HepG2 (cell line): Measurements from ENCODE around the gene CTRB2. TPM values are rescaled to one million over a fixed set of nuclear protein-coding genes. Genes with fewer than 3 reads are reported as not detected.

Source experiments
- AGO2 ChIP-seq: fragments of 200-400 bp; formaldehyde crosslinking; optimal IDR thresholded peaks from 2 replicates; pipeline ENCODE3; 2017; ENCODE audit warnings: mild to moderate bottlenecking, low read depth, low read length, moderate library complexity
- BORCS8-MEF2B ChIP-seq: sonication (generic); formaldehyde crosslinking; IDR thresholded peaks from 2 replicates; pipeline ENCODE4 v1.8.0; 2022; ENCODE audit warnings: mild to moderate bottlenecking, missing genetic modification reagents
- HOXA5 ChIP-seq: sonication (generic); formaldehyde crosslinking; IDR thresholded peaks from 2 replicates; pipeline ENCODE4 v1.4.0; 2020; ENCODE audit warnings: missing genetic modification reagents
- RNF2 ChIP-seq: fragments of 450-650 bp; conservative IDR thresholded peaks from 2 replicates; pipeline ENCODE4 v1.6.1; 2016; ENCODE audit warnings: low read depth
- TP53 ChIP-seq: sonication (generic); formaldehyde crosslinking; conservative IDR thresholded peaks from 2 replicates; pipeline ENCODE4 v1.4.0; 2020; ENCODE audit warnings: missing genetic modification reagents
- ZNF205 ChIP-seq: IDR thresholded peaks from 2 replicates; pipeline ENCODE4 v1.6.1; 2018; ENCODE audit warnings: missing biosample characterization, missing genetic modification reagents
- ZNF296 ChIP-seq: sonication (generic); formaldehyde crosslinking; conservative IDR thresholded peaks from 2 replicates; pipeline ENCODE4 v1.5.0; 2020; ENCODE audit warnings: mild to moderate bottlenecking, missing genetic modification reagents
- ZNF580 ChIP-seq: IDR thresholded peaks from 2 replicates; pipeline ENCODE4 v1.6.1; 2016; ENCODE audit warnings: low read depth, borderline replicate concordance
- ZNF687 ChIP-seq: sonication (generic); formaldehyde crosslinking; IDR thresholded peaks from 2 replicates; pipeline ENCODE4 v1.5.1; 2020; ENCODE audit warnings: mild to moderate bottlenecking, missing genetic modification reagents, moderate library complexity
- ZNF772 ChIP-seq: sonication (generic); formaldehyde crosslinking; IDR thresholded peaks from 2 replicates; pipeline ENCODE4 v1.5.0; 2020; ENCODE audit warnings: mild to moderate bottlenecking, missing genetic modification reagents
- ZSCAN29 ChIP-seq: sonication (generic); formaldehyde crosslinking; conservative IDR thresholded peaks from 2 replicates; pipeline ENCODE4 v1.4.0; 2020; ENCODE audit warnings: mild to moderate bottlenecking, missing genetic modification reagents
- polyA plus RNA-seq, 8 experiments: library from polyadenylated mRNA; depleted of rRNA in 3 of 8; stranded (reverse) in 7 of 8; unstranded in 1 of 8; fragments of >200 nt; fragmentation: Illumina TruSeq in 4 of 8; extraction: Trizol in 4 of 8; gene quantifications; 2 replicates each; pipeline versions ENCODE4 v1.2.1 to v1.2.3, GENCODE V29; 2011 to 2016; ENCODE audit warnings: low read depth in 4 of 8, missing spikeins in 1 of 8, mixed read lengths in 1 of 8; ENCODE audit not compliant: insufficient read depth in 1 of 8
- total RNA-seq, 5 experiments: library from RNA; depleted of rRNA; stranded (reverse); fragments of >200 nt; fragmentation: Illumina TruSeq; extraction: Trizol; gene quantifications; 2 replicates each; pipeline ENCODE4 v1.2.3, GENCODE V29; 2016; ENCODE audit warnings: low read depth in 1 of 5
- TF ChIP-seq, protein P1 (sequence below): sonication (generic); formaldehyde crosslinking; conservative IDR thresholded peaks from 2 replicates; pipeline ENCODE4 v1.4.0; 2020; ENCODE audit warnings: missing genetic modification reagents
- TF ChIP-seq, protein P2 (sequence below): sonication (generic); formaldehyde crosslinking; IDR thresholded peaks from 2 replicates; pipeline ENCODE4 v1.4.0; 2020; ENCODE audit warnings: missing genetic modification reagents
- TF ChIP-seq, protein P3 (sequence below): sonication (generic); formaldehyde crosslinking; IDR thresholded peaks from 2 replicates; pipeline ENCODE4 v1.9.0; 2021; ENCODE audit warnings: mild to moderate bottlenecking, missing genetic modification reagents

Gene CTRB2
- total and polyA plus RNA-seq, 2 of the 13 experiments (the other 11 are each of a cell fraction or from before 2014, with no cell fraction given), result 0.13 TPM; not detected in 1

- TF ChIP-seq ZNF580 (CRISPR knock-in tag) (no peak), TP53 (CRISPR knock-in tag) (0 out of 2 replicates have a peak, but pooled peaks have one; percentile 11), RNF2 (no peak), ZSCAN29 (CRISPR knock-in tag) (no peak), ZNF687 (CRISPR knock-in tag) (peak; percentile 70), HOXA5 (CRISPR knock-in tag) (no peak), ZNF772 (no peak), BORCS8-MEF2B (no peak), ZNF205 (CRISPR knock-in tag) (no peak), ZNF296 (CRISPR knock-in tag) (no peak), AGO2 (peak; percentile 61)
- TF ChIP-seq, protein P1, sequence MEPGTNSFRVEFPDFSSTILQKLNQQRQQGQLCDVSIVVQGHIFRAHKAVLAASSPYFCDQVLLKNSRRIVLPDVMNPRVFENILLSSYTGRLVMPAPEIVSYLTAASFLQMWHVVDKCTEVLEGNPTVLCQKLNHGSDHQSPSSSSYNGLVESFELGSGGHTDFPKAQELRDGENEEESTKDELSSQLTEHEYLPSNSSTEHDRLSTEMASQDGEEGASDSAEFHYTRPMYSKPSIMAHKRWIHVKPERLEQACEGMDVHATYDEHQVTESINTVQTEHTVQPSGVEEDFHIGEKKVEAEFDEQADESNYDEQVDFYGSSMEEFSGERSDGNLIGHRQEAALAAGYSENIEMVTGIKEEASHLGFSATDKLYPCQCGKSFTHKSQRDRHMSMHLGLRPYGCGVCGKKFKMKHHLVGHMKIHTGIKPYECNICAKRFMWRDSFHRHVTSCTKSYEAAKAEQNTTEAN (CRISPR knock-in tag), result no peak
- TF ChIP-seq, protein P2, sequence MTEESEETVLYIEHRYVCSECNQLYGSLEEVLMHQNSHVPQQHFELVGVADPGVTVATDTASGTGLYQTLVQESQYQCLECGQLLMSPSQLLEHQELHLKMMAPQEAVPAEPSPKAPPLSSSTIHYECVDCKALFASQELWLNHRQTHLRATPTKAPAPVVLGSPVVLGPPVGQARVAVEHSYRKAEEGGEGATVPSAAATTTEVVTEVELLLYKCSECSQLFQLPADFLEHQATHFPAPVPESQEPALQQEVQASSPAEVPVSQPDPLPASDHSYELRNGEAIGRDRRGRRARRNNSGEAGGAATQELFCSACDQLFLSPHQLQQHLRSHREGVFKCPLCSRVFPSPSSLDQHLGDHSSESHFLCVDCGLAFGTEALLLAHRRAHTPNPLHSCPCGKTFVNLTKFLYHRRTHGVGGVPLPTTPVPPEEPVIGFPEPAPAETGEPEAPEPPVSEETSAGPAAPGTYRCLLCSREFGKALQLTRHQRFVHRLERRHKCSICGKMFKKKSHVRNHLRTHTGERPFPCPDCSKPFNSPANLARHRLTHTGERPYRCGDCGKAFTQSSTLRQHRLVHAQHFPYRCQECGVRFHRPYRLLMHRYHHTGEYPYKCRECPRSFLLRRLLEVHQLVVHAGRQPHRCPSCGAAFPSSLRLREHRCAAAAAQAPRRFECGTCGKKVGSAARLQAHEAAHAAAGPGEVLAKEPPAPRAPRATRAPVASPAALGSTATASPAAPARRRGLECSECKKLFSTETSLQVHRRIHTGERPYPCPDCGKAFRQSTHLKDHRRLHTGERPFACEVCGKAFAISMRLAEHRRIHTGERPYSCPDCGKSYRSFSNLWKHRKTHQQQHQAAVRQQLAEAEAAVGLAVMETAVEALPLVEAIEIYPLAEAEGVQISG (CRISPR knock-in tag), result peak; percentile 22; the same call in 1 of the 2 replicates
- TF ChIP-seq, protein P3, sequence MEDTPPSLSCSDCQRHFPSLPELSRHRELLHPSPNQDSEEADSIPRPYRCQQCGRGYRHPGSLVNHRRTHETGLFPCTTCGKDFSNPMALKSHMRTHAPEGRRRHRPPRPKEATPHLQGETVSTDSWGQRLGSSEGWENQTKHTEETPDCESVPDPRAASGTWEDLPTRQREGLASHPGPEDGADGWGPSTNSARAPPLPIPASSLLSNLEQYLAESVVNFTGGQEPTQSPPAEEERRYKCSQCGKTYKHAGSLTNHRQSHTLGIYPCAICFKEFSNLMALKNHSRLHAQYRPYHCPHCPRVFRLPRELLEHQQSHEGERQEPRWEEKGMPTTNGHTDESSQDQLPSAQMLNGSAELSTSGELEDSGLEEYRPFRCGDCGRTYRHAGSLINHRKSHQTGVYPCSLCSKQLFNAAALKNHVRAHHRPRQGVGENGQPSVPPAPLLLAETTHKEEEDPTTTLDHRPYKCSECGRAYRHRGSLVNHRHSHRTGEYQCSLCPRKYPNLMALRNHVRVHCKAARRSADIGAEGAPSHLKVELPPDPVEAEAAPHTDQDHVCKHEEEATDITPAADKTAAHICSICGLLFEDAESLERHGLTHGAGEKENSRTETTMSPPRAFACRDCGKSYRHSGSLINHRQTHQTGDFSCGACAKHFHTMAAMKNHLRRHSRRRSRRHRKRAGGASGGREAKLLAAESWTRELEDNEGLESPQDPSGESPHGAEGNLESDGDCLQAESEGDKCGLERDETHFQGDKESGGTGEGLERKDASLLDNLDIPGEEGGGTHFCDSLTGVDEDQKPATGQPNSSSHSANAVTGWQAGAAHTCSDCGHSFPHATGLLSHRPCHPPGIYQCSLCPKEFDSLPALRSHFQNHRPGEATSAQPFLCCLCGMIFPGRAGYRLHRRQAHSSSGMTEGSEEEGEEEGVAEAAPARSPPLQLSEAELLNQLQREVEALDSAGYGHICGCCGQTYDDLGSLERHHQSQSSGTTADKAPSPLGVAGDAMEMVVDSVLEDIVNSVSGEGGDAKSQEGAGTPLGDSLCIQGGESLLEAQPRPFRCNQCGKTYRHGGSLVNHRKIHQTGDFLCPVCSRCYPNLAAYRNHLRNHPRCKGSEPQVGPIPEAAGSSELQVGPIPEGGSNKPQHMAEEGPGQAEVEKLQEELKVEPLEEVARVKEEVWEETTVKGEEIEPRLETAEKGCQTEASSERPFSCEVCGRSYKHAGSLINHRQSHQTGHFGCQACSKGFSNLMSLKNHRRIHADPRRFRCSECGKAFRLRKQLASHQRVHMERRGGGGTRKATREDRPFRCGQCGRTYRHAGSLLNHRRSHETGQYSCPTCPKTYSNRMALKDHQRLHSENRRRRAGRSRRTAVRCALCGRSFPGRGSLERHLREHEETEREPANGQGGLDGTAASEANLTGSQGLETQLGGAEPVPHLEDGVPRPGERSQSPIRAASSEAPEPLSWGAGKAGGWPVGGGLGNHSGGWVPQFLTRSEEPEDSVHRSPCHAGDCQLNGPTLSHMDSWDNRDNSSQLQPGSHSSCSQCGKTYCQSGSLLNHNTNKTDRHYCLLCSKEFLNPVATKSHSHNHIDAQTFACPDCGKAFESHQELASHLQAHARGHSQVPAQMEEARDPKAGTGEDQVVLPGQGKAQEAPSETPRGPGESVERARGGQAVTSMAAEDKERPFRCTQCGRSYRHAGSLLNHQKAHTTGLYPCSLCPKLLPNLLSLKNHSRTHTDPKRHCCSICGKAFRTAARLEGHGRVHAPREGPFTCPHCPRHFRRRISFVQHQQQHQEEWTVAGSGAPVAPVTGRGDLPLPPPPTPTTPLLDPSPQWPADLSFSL (CRISPR knock-in tag), result no peak
These were observed 39.7 kb upstream of the CTRB2 start (continued) for GRCh38 chr16:75246504-75247205.
